SKM-1 (cell line): Measurements from ENCODE around the gene MAP7.
A peak's percentile ranks its signal among the peaks of the same experiment; 100 is the strongest.
"Not testable (repeated sequence)": the region's sequence is repeated elsewhere in the genome, so short reads cannot be mapped to it uniquely, and the experiment has no call there.

Source experiments
- DNase-seq: peaks from one replicate; lab custom pipeline; 2025; ENCODE audit not compliant: unreplicated experiment; lab: John Stamatoyannopoulos, UW

MAP7 gene

GRCh38 chr6:136401236-136401635, 149.0 kb downstream of the MAP7 start:
- not testable (repeated sequence) for DNase-seq

GRCh38 chr6:136398453-136398852, 151.8 kb downstream of the MAP7 start:
- no peak for DNase-seq

GRCh38 chr6:136396908-136397307, 153.3 kb downstream of the MAP7 start:
- no peak for DNase-seq

GRCh38 chr6:136390959-136391358, 159.3 kb downstream of the MAP7 start:
- DNase-seq = not testable (repeated sequence)

GRCh38 chr6:136387316-136387715, 162.9 kb downstream of the MAP7 start:
- no peak for DNase-seq

- no peak for DNase-seq
These were observed 166.8 kb downstream of the MAP7 start for GRCh38 chr6:136383268-136383937.

GRCh38 chr6:136382676-136383252, 167.5 kb downstream of the MAP7 start:
- DNase-seq = no peak

- no peak for DNase-seq
These were observed 171.3 kb downstream of the MAP7 start for GRCh38 chr6:136378888-136379287.

- not testable (repeated sequence) for DNase-seq
These were observed 174.4 kb downstream of the MAP7 start for GRCh38 chr6:136375836-136376235.

- no peak for DNase-seq
These were observed 178.3 kb downstream of the MAP7 start for GRCh38 chr6:136371959-136372358.

GRCh38 chr6:136370988-136371728, 179.1 kb downstream of the MAP7 start:
- no peak for DNase-seq

GRCh38 chr6:136365776-136366354, 184.4 kb downstream of the MAP7 start:
- DNase-seq = peak; percentile 12

GRCh38 chr6:136362421-136363356, 187.5 kb downstream of the MAP7 start:
- DNase-seq = no peak

GRCh38 chr6:136361787-136362186, 188.4 kb downstream of the MAP7 start:
- no peak for DNase-seq

- no peak for DNase-seq
These were observed 189.4 kb downstream of the MAP7 start for GRCh38 chr6:136360783-136361182.

- DNase-seq = no peak
These were observed 190.4 kb downstream of the MAP7 start for GRCh38 chr6:136359851-136360250.

GRCh38 chr6:136351518-136352110, 198.6 kb downstream of the MAP7 start:
- no peak for DNase-seq

GRCh38 chr6:136350914-136351313, 199.3 kb downstream of the MAP7 start:
- DNase-seq = no peak

GRCh38 chr6:136347847-136348246, 202.4 kb downstream of the MAP7 start:
- DNase-seq = no peak

- DNase-seq = no peak
These were observed 205.1 kb downstream of the MAP7 start for GRCh38 chr6:136345145-136345544.
